DMS153 treated with DMSO at 0.1 percent for 48 hours (cell line): Measurements from ENCODE around the gene PDF.

Experiments
- DNase-seq: peaks from one replicate; lab custom pipeline; 2025; ENCODE audit not compliant: unreplicated experiment; lab: John Stamatoyannopoulos, UW

PDF gene

GRCh38 chr16:69283851-69284250, 46.5 kb downstream of the PDF start:
- DNase-seq = no peak

DNA sequence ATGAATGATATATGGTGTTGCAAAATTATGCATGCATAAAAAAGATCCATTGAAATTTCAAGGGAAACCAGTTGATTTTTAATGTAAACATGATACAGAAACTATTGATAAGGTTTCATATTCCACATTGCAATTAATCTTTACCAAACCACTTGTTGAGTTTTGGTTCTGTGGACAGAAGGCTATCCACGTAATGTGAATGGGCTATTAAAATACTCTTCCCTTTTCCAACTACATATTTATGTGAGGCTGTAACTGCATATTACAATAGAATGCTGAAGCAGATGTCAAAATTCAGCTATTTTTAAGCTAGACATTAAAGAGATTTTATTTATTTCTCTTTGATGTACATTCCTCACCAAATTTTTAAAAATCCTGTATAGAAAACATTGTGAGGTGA, 53.0 kb downstream of the PDF start:
- no peak for DNase-seq
